HepG2 (cell line): ENCODE measurements around the gene ZMIZ1. TPM values are rescaled to one million over a fixed set of nuclear protein-coding genes. Genes with fewer than 3 reads are reported as not detected.

Experiments
- ASH2L ChIP-seq: fragments of 300-600, 200-600 bp; sonication (generic); IDR thresholded peaks from 2 replicates; pipeline ENCODE4 v1.7.0; 2017; ENCODE audit warnings: low read depth, mild to moderate bottlenecking, moderate library complexity, mixed read lengths, low read length; ENCODE audit not compliant: insufficient read length
- BORCS8-MEF2B ChIP-seq: sonication (generic); formaldehyde crosslinking; IDR thresholded peaks from 2 replicates; pipeline ENCODE4 v1.8.0; 2022; ENCODE audit warnings: mild to moderate bottlenecking, missing genetic modification reagents
- CREB1 ChIP-seq, 2 experiments: fragments of 450-650 bp in 1 of 2; IDR thresholded peaks; 2 replicates each; pipeline ENCODE4 v1.6.1; 2016 to 2017; ENCODE audit warnings: control low read depth in 1 of 2, mild to moderate bottlenecking in 1 of 2, missing compliant biosample characterization in 1 of 2, missing genetic modification characterization in 1 of 2
- ELF3 ChIP-seq: IDR thresholded peaks from 2 replicates; pipeline ENCODE4 v1.6.1; 2016; ENCODE audit warnings: missing genetic modification reagents, missing compliant biosample characterization
- FOXA3 ChIP-seq: IDR thresholded peaks from 2 replicates; pipeline ENCODE4 v1.6.1; 2016; ENCODE audit warnings: missing genetic modification reagents, missing compliant biosample characterization
- HNF4G ChIP-seq, 2 experiments: sonication (generic) in 1 of 2; formaldehyde crosslinking in 1 of 2; IDR thresholded peaks; 2 replicates each; pipeline versions ENCODE4 v1.4.0 to v1.6.1; 2011 to 2020; ENCODE audit warnings: borderline replicate concordance in 2 of 2, low read depth in 2 of 2, mild to moderate bottlenecking in 2 of 2, low read length in 1 of 2, missing genetic modification reagents in 1 of 2, moderate library complexity in 1 of 2
- IKZF4 ChIP-seq: sonication (generic); formaldehyde crosslinking; IDR thresholded peaks from 2 replicates; pipeline ENCODE4 v1.5.1; 2020; ENCODE audit warnings: borderline replicate concordance, mild to moderate bottlenecking, low read depth, missing genetic modification reagents; ENCODE audit errors: not compliant biosample characterization
- KDM4B ChIP-seq: sonication (generic); formaldehyde crosslinking; IDR thresholded peaks from 2 replicates; pipeline ENCODE4 v1.4.0; 2020; ENCODE audit warnings: missing genetic modification reagents
- MIER2 ChIP-seq: IDR thresholded peaks from 2 replicates; pipeline ENCODE4 v1.6.1; 2016; ENCODE audit warnings: missing biosample characterization, missing genetic modification reagents
- MXD1 ChIP-seq: sonication (generic); formaldehyde crosslinking; IDR thresholded peaks from 2 replicates; pipeline ENCODE4 v1.4.0; 2020; ENCODE audit warnings: mild to moderate bottlenecking, missing genetic modification reagents
- MXI1 ChIP-seq: IDR thresholded peaks from 3 replicates; pipeline ENCODE4 v1.6.1; 2012; ENCODE audit warnings: low read depth, low read length, inconsistent platforms, borderline replicate concordance
- RFX1 ChIP-seq: fragments of 450-650 bp; IDR thresholded peaks from 2 replicates; pipeline ENCODE4 v1.6.1; 2017
- RNF2 ChIP-seq: fragments of 450-650 bp; conservative IDR thresholded peaks from 2 replicates; pipeline ENCODE4 v1.6.1; 2016; ENCODE audit warnings: low read depth
- SP4 ChIP-seq: sonication (generic); formaldehyde crosslinking; IDR thresholded peaks from 2 replicates; pipeline ENCODE4 v1.8.1; 2023; ENCODE audit warnings: mild to moderate bottlenecking, missing genetic modification reagents
- TERF1 ChIP-seq: sonication (generic); formaldehyde crosslinking; IDR thresholded peaks from 2 replicates; pipeline ENCODE4 v1.8.0; 2022; ENCODE audit warnings: mild to moderate bottlenecking, missing genetic modification reagents, moderate library complexity
- TMF1 ChIP-seq: sonication (generic); formaldehyde crosslinking; IDR thresholded peaks from 2 replicates; pipeline ENCODE4 v1.8.1; 2022; ENCODE audit warnings: low read depth, missing genetic modification reagents
- ZGPAT ChIP-seq: IDR thresholded peaks from 2 replicates; pipeline ENCODE4 v1.6.1; 2016; ENCODE audit warnings: mild to moderate bottlenecking
- ZNF337 ChIP-seq: sonication (generic); formaldehyde crosslinking; IDR thresholded peaks from 2 replicates; pipeline ENCODE4 v1.5.1; 2020; ENCODE audit warnings: missing genetic modification reagents, low read depth, mild to moderate bottlenecking, borderline replicate concordance
- ZNF350 ChIP-seq: sonication (generic); formaldehyde crosslinking; IDR thresholded peaks from 2 replicates; pipeline ENCODE4 v1.4.0; 2020; ENCODE audit warnings: mild to moderate bottlenecking, low read depth, missing genetic modification reagents, borderline replicate concordance
- ZNF501 ChIP-seq: sonication (generic); formaldehyde crosslinking; IDR thresholded peaks from 2 replicates; pipeline ENCODE4 v1.5.1; 2020; ENCODE audit warnings: mild to moderate bottlenecking, moderate library complexity, missing genetic modification reagents
- ZNF510 ChIP-seq: sonication (generic); formaldehyde crosslinking; IDR thresholded peaks from 2 replicates; pipeline ENCODE4 v1.4.0; 2020; ENCODE audit warnings: low read depth, mild to moderate bottlenecking, missing genetic modification reagents
- ZNF605 ChIP-seq: sonication (generic); formaldehyde crosslinking; IDR thresholded peaks from 2 replicates; pipeline ENCODE4 v1.8.0; 2022; ENCODE audit warnings: mild to moderate bottlenecking, missing genetic modification reagents
- ZXDC ChIP-seq: sonication (generic); formaldehyde crosslinking; IDR thresholded peaks from 2 replicates; pipeline ENCODE4 v1.5.0; 2020; ENCODE audit warnings: mild to moderate bottlenecking, missing genetic modification reagents
- polyA plus RNA-seq, 8 experiments: library from polyadenylated mRNA; depleted of rRNA in 3 of 8; stranded (reverse) in 7 of 8; unstranded in 1 of 8; fragments of >200 nt; fragmentation: Illumina TruSeq in 4 of 8; extraction: Trizol in 4 of 8; gene quantifications; 2 replicates each; pipeline versions ENCODE4 v1.2.1 to v1.2.3, GENCODE V29; 2011 to 2016; ENCODE audit warnings: low read depth in 4 of 8, missing spikeins in 1 of 8, mixed read lengths in 1 of 8; ENCODE audit not compliant: insufficient read depth in 1 of 8
- total RNA-seq, 5 experiments: library from RNA; depleted of rRNA; stranded (reverse); fragments of >200 nt; fragmentation: Illumina TruSeq; extraction: Trizol; gene quantifications; 2 replicates each; pipeline ENCODE4 v1.2.3, GENCODE V29; 2016; ENCODE audit warnings: low read depth in 1 of 5

The ZMIZ1 gene
- total and polyA plus RNA-seq, 2 of the 13 experiments (the other 11 are each of a cell fraction or from before 2014, with no cell fraction given), result 5.3 to 10.2 TPM

- TF ChIP-seq TERF1 (no peak), ZNF337 (CRISPR knock-in tag) (no peak), MXI1 (peak; percentile 49; the same call in 1 of the 3 replicates), CREB1 (IDR thresholded peaks at IDR 0.05) (peak; percentile 13; the same call in 1 of the 2 replicates), CREB1 (CRISPR knock-in tag; IDR thresholded peaks at IDR 0.05) (no peak), IKZF4 (no peak), ELF3 (CRISPR knock-in tag) (peak; percentile 63), FOXA3 (peak; percentile 36), BORCS8-MEF2B (CRISPR knock-in tag) (peak; percentile 63; the same call in 1 of the 2 replicates), ZGPAT (no peak), RNF2 (0 out of 2 replicates have a peak, but pooled peaks have one; percentile 22), ZXDC (CRISPR knock-in tag) (0 out of 2 replicates have a peak, but pooled peaks have one; percentile 60), ASH2L (peak; percentile 49), ZNF350 (CRISPR knock-in tag) (no peak), ZNF510 (CRISPR knock-in tag) (no peak), RFX1 (no peak), MXD1 (CRISPR knock-in tag) (0 out of 2 replicates have a peak, but pooled peaks have one; percentile 6), SP4 (CRISPR knock-in tag) (peak; percentile 62), ZNF501 (CRISPR knock-in tag) (0 out of 2 replicates have a peak, but pooled peaks have one; percentile 23), TMF1 (CRISPR knock-in tag) (0 out of 2 replicates have a peak, but pooled peaks have one; percentile 50), KDM4B (CRISPR knock-in tag) (peak; percentile 41; the same call in 1 of the 2 replicates), ZNF605 (CRISPR knock-in tag) (no peak), HNF4G (IDR thresholded peaks at IDR 0.05; ENCODE audit: borderline replicate concordance, low read depth, low read length) (peak; percentile 54; the same call in 1 of the 2 replicates), HNF4G (CRISPR knock-in tag; IDR thresholded peaks at IDR 0.05; ENCODE audit: borderline replicate concordance, low read depth) (no peak), MIER2 (no peak)
Observed at GRCh38 chr10:79068562-79069324, at the start of gene ZMIZ1 (continued).
